Lung (tissue), 12 donors: Measurements from ENCODE around the gene PLCD4. TPM values are rescaled to one million over a fixed set of nuclear protein-coding genes. Genes with fewer than 3 reads are reported as not detected.

Experiments
- ATAC-seq: fragments of 200-7000 bp; cut with Tn5 transposase; one replicate; pipeline ENCODE4 v1.9.1; 2020; ENCODE audit warnings: moderate number of reproducible peaks; ENCODE audit not compliant: insufficient read depth, low FRiP score
- DNase-seq, 3 donors: peaks; one replicate each; pipeline ENCODE4 v3.0.0-alpha.2; 2013 to 2017
- H3K27ac ChIP-seq, 2 donors: one replicate each; pipeline ENCODE4 v1.5.1; 2013; ENCODE audit warnings: mild to moderate bottlenecking in 2 of 2, moderate library complexity in 2 of 2, control low read depth in 1 of 2, inconsistent platforms in 1 of 2, low read depth in 1 of 2, low read length in 1 of 2
- H3K27me3 ChIP-seq, 3 donors: one replicate each; pipeline ENCODE4 v1.5.1; 2013; ENCODE audit warnings: low read length in 2 of 3; ENCODE audit not compliant: control insufficient read depth in 3 of 3, insufficient read depth in 3 of 3
- H3K36me3 ChIP-seq, 4 donors: one replicate each; pipeline ENCODE4 v1.5.1; 2013; ENCODE audit warnings: low read length in 4 of 4, mild to moderate bottlenecking in 1 of 4, moderate library complexity in 1 of 4; ENCODE audit not compliant: control insufficient read depth in 4 of 4, insufficient read depth in 4 of 4
- H3K4me1 ChIP-seq, 5 donors: one replicate each; pipeline ENCODE4 v1.5.1; 2013; ENCODE audit warnings: low read length in 5 of 5, mild to moderate bottlenecking in 2 of 5, moderate library complexity in 1 of 5; ENCODE audit not compliant: control insufficient read depth in 5 of 5, insufficient read depth in 5 of 5
- H3K4me3 ChIP-seq: one replicate; pipeline ENCODE4 v1.5.1; 2013; ENCODE audit warnings: mild to moderate bottlenecking, control low read depth, moderate library complexity
- H3K9ac ChIP-seq, 2 donors: one replicate each; pipeline ENCODE4 v1.5.1; 2013; ENCODE audit warnings: low read length in 2 of 2, control low read depth in 1 of 2; ENCODE audit not compliant: insufficient read depth in 1 of 2
- H3K9me3 ChIP-seq, 4 donors: one replicate each; pipeline ENCODE4 v1.5.1; 2013; ENCODE audit warnings: low read length in 3 of 4, mild to moderate bottlenecking in 1 of 4, moderate library complexity in 1 of 4; ENCODE audit not compliant: control insufficient read depth in 4 of 4, insufficient read depth in 3 of 4
- WGBS, 2 donors: extraction: QIAGEN DNeasy Blood & Tissue Kit; methylation state at CpG; one replicate each; pipeline ENCODE4 v1.1.7; 2013; 5-methylcytosine and 5-hydroxymethylcytosine counted together
- polyA plus RNA-seq, 2 donors: library from polyadenylated mRNA; stranded (reverse); fragments of 200-250 nt; gene quantifications; one replicate each; pipeline ENCODE4 v1.2.1, GENCODE V29; 2013
- total RNA-seq, 2 donors: library from RNA; depleted of rRNA in 1 of 2; stranded (reverse); fragments of >200 nt in 1 of 2; gene quantifications; one replicate each; pipeline ENCODE4 v1.2.1, GENCODE V29; 2014 to 2021
- TF ChIP-seq, protein P1 (sequence below): IDR thresholded peaks from 2 replicates; pipeline ENCODE4 v1.5.1; 2012; ENCODE audit warnings: mild to moderate bottlenecking; ENCODE audit errors: control extremely low read depth, extremely low read depth
- donor health status: control.
- donor health status: control.
- donor health status: Bipolar disorder and iron deficiency.
- donor health status: healthy.
- donor health status: DM: yes; HTN: yes; CAD: no.

The PLCD4 gene
- total and polyA plus RNA-seq, 4 donors: 0.07 to 4.7 (median 0.80) TPM

DNA sequence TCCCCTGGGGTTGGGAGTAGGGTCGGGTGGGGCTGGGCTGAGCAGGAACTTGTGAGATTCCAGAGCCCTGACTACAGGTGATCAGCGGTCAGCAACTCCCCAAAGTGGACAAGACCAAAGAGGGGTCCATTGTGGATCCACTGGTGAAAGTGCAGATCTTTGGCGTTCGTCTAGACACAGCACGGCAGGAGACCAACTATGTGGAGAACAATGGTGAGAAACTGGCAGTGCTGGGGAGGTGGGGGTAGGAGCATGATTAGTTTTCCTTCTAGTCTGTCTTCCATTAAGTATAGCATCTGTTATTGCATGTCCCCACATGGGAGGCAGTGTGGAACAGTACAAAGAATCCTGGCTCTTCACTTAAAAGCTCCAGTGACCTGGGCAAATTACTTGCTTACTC lies 28.0 kb downstream of the PLCD4 start:
- Histone ChIP-seq H3K4me1 (no peaks in the 10 kb centered on the region), H3K27ac (no peak overlapping the region), H3K9me3 (peaks cover 0 to 2% (median 0%) of the 10 kb centered on the region in 4 donors), H3K4me3 (no peak overlapping the region), H3K36me3 (peaks cover 32 to 54% (median 43%) of the 10 kb centered on the region in 4 donors), H3K27me3 (no peaks in the 10 kb centered on the region), H3K9ac (no peak overlapping the region)
- TF ChIP-seq, protein P1, sequence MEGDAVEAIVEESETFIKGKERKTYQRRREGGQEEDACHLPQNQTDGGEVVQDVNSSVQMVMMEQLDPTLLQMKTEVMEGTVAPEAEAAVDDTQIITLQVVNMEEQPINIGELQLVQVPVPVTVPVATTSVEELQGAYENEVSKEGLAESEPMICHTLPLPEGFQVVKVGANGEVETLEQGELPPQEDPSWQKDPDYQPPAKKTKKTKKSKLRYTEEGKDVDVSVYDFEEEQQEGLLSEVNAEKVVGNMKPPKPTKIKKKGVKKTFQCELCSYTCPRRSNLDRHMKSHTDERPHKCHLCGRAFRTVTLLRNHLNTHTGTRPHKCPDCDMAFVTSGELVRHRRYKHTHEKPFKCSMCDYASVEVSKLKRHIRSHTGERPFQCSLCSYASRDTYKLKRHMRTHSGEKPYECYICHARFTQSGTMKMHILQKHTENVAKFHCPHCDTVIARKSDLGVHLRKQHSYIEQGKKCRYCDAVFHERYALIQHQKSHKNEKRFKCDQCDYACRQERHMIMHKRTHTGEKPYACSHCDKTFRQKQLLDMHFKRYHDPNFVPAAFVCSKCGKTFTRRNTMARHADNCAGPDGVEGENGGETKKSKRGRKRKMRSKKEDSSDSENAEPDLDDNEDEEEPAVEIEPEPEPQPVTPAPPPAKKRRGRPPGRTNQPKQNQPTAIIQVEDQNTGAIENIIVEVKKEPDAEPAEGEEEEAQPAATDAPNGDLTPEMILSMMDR: no peak
- 94 to 95% methylated on average over 5 of the region's 5 CpGs for WGBS, 2 donors
- DNase-seq (no peak), ATAC-seq (no peak)

DNA sequence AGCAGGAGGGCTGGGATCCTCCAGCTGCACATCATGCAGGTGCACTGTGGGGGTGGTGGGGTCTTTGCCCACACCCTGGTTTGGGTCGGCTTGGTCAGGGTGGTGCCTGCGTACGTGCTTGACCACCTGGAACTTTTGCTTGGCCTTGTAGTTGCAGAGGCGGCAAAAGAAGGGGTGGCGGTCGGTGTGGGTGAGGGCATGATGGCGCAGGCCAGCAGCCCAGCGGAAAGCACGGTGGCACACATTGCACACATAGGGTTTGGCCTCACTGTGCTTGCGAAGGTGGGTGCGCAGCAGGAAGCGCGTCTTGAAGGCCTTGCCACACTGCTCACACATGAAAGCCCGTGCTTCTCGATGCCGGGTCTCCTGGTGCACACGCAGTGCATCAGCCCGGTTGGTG lies 30.7 kb downstream of the PLCD4 start:
- Histone ChIP-seq H3K9me3 (peaks cover 0 to 2% (median 0%) of the 10 kb centered on the region in 4 donors), H3K27ac (no peak overlapping the region), H3K4me3 (no peak overlapping the region), H3K9ac (no peak overlapping the region), H3K4me1 (no peaks in the 10 kb centered on the region), H3K27me3 (no peaks in the 10 kb centered on the region), H3K36me3 (peaks cover 32 to 71% (median 52%) of the 10 kb centered on the region in 4 donors)
- DNase-seq (no peak), ATAC-seq (no peak)
- 97 to 98% methylated on average over 18 of the region's 18 CpGs for WGBS, 2 donors
- TF ChIP-seq, protein P1: no peak

DNA sequence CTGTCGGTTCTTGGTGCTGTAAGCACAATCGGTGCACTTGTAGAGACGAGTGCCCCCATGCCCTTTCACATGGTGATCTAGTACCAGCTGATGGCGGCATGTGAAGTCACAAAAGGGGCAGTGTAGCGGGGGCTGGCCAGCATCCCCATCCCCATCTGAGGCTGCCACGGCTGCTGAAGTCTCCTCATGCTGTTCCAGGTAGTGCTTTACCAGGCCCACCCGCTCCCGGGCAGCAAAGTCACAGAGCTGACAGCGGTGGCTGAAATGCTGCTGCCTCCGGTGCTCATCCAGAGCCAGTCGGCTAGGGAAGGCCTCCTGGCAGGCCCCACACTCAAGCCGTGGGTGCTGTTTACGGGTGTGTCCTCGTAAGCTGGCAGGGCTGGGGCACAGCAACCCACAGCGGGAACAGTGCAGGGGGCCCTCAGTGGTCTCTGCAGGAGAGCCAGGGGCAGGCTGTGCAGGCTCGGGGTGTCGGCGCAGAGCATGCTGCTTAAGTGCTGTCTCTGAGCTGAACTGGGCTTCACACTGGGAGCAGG lies 34.5 kb downstream of the PLCD4 start:
- peaks cover 0 to 2% (median 0%) of the 10 kb centered on the region in 4 donors for H3K9me3 ChIP-seq
- no peak for ATAC-seq
- 94 to 96% methylated on average over 18 of the region's 18 CpGs for WGBS, 2 donors
- no peak for DNase-seq
- no peak overlapping the region for H3K9ac ChIP-seq
- no peak overlapping the region for H3K4me3 ChIP-seq
- H3K4me1 ChIP-seq: no peaks in the 10 kb centered on the region
- peaks cover 31 to 71% (median 47%) of the 10 kb centered on the region in 4 donors for H3K36me3 ChIP-seq
- TF ChIP-seq, protein P1: no peak
- no peak overlapping the region for H3K27ac ChIP-seq
- H3K27me3 ChIP-seq: no peaks in the 10 kb centered on the region

DNA sequence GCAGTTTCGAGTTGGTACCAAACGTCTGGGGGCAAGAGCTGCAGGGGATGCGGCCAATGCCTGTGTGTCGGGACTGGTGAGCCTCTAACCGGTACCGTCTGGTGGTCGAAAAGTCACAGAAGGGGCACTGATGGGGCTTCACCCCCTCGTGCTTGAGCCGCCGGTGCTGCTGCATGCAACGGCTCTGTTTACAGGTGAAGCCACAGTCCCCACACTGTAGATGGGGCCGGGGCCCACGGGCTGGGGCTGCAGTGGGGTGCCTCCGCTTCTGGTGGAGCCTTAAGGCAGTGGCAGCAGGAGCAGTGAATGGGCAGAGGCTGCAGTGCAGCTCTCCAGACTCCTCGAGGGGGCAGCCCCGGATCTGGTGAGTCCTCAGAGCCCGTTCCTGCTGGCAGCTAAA lies 35.1 kb downstream of the PLCD4 start:
- TF ChIP-seq, protein P1: no peak
- WGBS, 2 donors: 91 to 94% methylated on average over 17 of the region's 17 CpGs
- no peak overlapping the region for H3K27ac ChIP-seq
- ATAC-seq: no peak
- no peak overlapping the region for H3K4me3 ChIP-seq
- H3K36me3 ChIP-seq: peaks cover 26 to 69% (median 48%) of the 10 kb centered on the region in 4 donors
- no peak for DNase-seq
- peaks cover 0 to 2% (median 0%) of the 10 kb centered on the region in 4 donors for H3K9me3 ChIP-seq
- no peak overlapping the region for H3K9ac ChIP-seq
- H3K4me1 ChIP-seq: no peaks in the 10 kb centered on the region
- H3K27me3 ChIP-seq: no peaks in the 10 kb centered on the region
